ENCODE data around the gene ADI1.

GRCh38 chr2:3481736-3482362 is 37.5 kb downstream of the ADI1 start:
- TF ChIP-seq EZH2 (IDR thresholded peaks at IDR 0.05; ENCODE audit: insufficient read depth, poor library complexity, severe bottlenecking) (no peak), EZH2phosphoT487 (IDR thresholded peaks at IDR 0.05; ENCODE audit: insufficient read depth, low read depth) (no peak)
